Measurements from ENCODE around the gene MTOR. TPM values are rescaled to one million over a fixed set of nuclear protein-coding genes. Genes with fewer than 3 reads are reported as not detected.

Gene MTOR
- total and polyA plus RNA-seq, 2 of the 8 experiments (the other 6 are each of a cell fraction or from before 2014, with no cell fraction given) = 44.2 to 76.8 TPM

DNA sequence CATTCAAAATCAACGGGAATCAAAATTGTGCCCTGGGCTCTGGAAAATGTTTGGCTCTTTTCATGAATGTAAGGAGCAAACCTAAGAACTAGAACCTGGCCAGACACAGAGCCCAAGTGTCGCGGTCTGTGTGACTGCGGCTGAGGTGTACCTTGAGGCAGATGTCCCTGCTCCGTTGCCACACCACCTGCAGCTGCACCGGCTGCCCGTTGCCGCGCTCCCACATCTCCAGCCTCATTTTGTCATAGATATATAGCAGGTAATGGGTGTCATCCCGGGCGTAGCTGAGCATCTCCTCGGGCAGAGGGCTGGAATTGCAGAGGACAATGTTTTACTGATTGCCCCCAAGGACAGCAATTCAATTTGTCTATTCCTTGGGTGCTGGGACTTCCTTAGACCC lies 181.4 kb downstream of the MTOR start:
- H3K9ac ChIP-seq (replicated peaks in 1 of 4; ENCODE audit: extremely low read depth in 1 of 4, low read depth in 3 of 4, low read length in 3 of 4) = no peak overlapping the region
- no peak for FAIRE-seq

More for the DNA sequence above, 181.4 kb downstream of the MTOR start:
- DNase-seq (ENCODE audit: low read depth in 1 of 2, low spot score in 2 of 2) = no peak
- H3K23me2 ChIP-seq (ENCODE audit: low read depth, low read length) = no peaks in the 10 kb centered on the region; the same call in 1 of the 2 replicates
- no peak overlapping the region for H2BK15ac ChIP-seq (ENCODE audit: low read length)
- H3K18ac ChIP-seq (ENCODE audit: extremely low read depth, low read length) = no peak overlapping the region
- no peaks in the 10 kb centered on the region for H3K27me3 ChIP-seq (replicated peaks in 1 of 4; ENCODE audit: control insufficient read depth in 3 of 4, extremely low read depth in 1 of 4, insufficient read depth in 3 of 4, low read length in 3 of 4)
- H4K5ac ChIP-seq (ENCODE audit: insufficient read length, low read depth, low read length) = no peak overlapping the region
- no peak overlapping the region for H3K27ac ChIP-seq (ENCODE audit: low read depth, low read length)
- TF ChIP-seq HDAC6 (IDR thresholded peaks at IDR 0.05; ENCODE audit: low read depth, low read length) (no peak), BACH1 (IDR thresholded peaks at IDR 0.05; ENCODE audit: low read length) (no peak), RFX5 (IDR thresholded peaks at IDR 0.05; ENCODE audit: borderline replicate concordance, low read depth, low read length) (no peak), POLR2AphosphoS5 (IDR thresholded peaks at IDR 0.05; ENCODE audit: low read depth, low read length) (no peak), POLR2A (IDR thresholded peaks at IDR 0.05; ENCODE audit: control extremely low read depth in 1 of 2, low read depth in 2 of 2, low read length in 2 of 2) (no peak)
- ChIA-PET POLR2A (ENCODE audit: partially characterized antibody) (interaction anchor here (1.0 to 3.1 kb wide), 4 partner anchors 10 to 58 kb away, joined by 3 to 11 read pairs (median 4); no protein-coding TSS in a partner anchor), CTCF (ENCODE audit: partially characterized antibody) (interaction anchor here (0.6 to 7.0 kb wide), 8 partner anchors 8 to 171 kb away, joined by 3 to 46 read pairs (median 4); no protein-coding TSS in a partner anchor)
- H4K91ac ChIP-seq (replicated peaks; ENCODE audit: insufficient read length, low read length) = no peak overlapping the region
- no peak overlapping the region for H3K4me2 ChIP-seq (ENCODE audit: insufficient read depth in 1 of 2, low read depth in 2 of 2, low read length in 2 of 2)
- no peaks in the 10 kb centered on the region for H3K4me1 ChIP-seq (replicated peaks in 1 of 4; ENCODE audit: control insufficient read depth in 3 of 4, insufficient read depth in 4 of 4, low read length in 3 of 4)
- no peak overlapping the region for H4K8ac ChIP-seq (ENCODE audit: extremely low read depth, insufficient read depth, low read length)
- H2AFZ ChIP-seq (ENCODE audit: low read length) = no peak overlapping the region
- 86% methylated on average over 12 of the region's 12 CpGs; no CpG with 5 or more reads in 1 of the 2 experiments for WGBS, 2 experiments (ENCODE audit: extremely low coverage in 1 of 2, insufficient coverage in 1 of 2, insufficient read length in 1 of 2, insufficient replicate concordance in 2 of 2, low coverage in 1 of 2, low lambda C conversion rate in 2 of 2, missing lambda C conversion rate in 1 of 2)
- no peak overlapping the region for H2BK20ac ChIP-seq (ENCODE audit: low read length)
- no peaks in the 10 kb centered on the region for H3K79me1 ChIP-seq (ENCODE audit: low read depth, low read length)
- H2AK5ac ChIP-seq (ENCODE audit: low read depth, low read length) = no peak overlapping the region
- no peak overlapping the region for H2BK120ac ChIP-seq (replicated peaks; ENCODE audit: low read depth, low read length)
- no peak overlapping the region for H3K4ac ChIP-seq (replicated peaks; ENCODE audit: insufficient read length, low read depth, low read length)
- no peak overlapping the region for H3K4me3 ChIP-seq (ENCODE audit: extremely low read depth in 1 of 4, insufficient read depth in 2 of 4, low read depth in 3 of 4, low read length in 4 of 4)
- no peak overlapping the region for H2BK12ac ChIP-seq (ENCODE audit: low read depth, low read length)
- peaks cover 0 to 7% of the 10 kb centered on the region in 2 experiments for H4K20me1 ChIP-seq (replicated peaks in 1 of 2; ENCODE audit: control insufficient read depth in 1 of 2, insufficient read depth in 2 of 2, low read length in 2 of 2)
- no peaks in the 10 kb centered on the region for H3K79me2 ChIP-seq (ENCODE audit: control insufficient read depth in 1 of 2, insufficient read depth in 2 of 2, low read length in 2 of 2)
- no peak overlapping the region for H3K23ac ChIP-seq (ENCODE audit: insufficient read length)
- no peak overlapping the region for H3K14ac ChIP-seq (ENCODE audit: insufficient read length)
- H2BK5ac ChIP-seq (ENCODE audit: low read depth, low read length) = no peak overlapping the region
- no peak overlapping the region for H3K56ac ChIP-seq (replicated peaks; ENCODE audit: insufficient read length, low read depth, low read length)
- H3K9me3 ChIP-seq (ENCODE audit: insufficient read depth in 2 of 2, low read depth in 1 of 2, low read length in 1 of 2) = no peaks in the 10 kb centered on the region
- H3K36me3 ChIP-seq (ENCODE audit: control insufficient read depth in 2 of 4, insufficient read depth in 4 of 4, low read length in 3 of 4) = peaks cover 32 to 66% (median 57%) of the 10 kb centered on the region in 4 experiments

Measured in H1 (cell line).